MM.1S (cell line): ENCODE data around the gene CPLANE1.

ENCODE experiments used
- DNase-seq: peaks from one replicate; pipeline ENCODE4 v3.0.0-alpha.2; 2015
- H2AFZ ChIP-seq: fragments of 300-600 bp; sonication (generic); 2 replicates; pipeline ENCODE4 v1.6.0; 2016; ENCODE audit warnings: antibody characterized with exemption, low read length
- H3F3A ChIP-seq: fragments of 300-600 bp; sonication (generic); 2 replicates; pipeline ENCODE4 v1.6.1; 2016; ENCODE audit warnings: mild to moderate bottlenecking, antibody characterized with exemption, low read length, moderate library complexity, mixed read lengths; ENCODE audit not compliant: insufficient read depth
- H3K27ac ChIP-seq: fragments of 300-600 bp; sonication (generic); 2 replicates; pipeline ENCODE4 v1.5.1; 2016; ENCODE audit warnings: mild to moderate bottlenecking, low read length
- H3K27me3 ChIP-seq: fragments of 300-600 bp; sonication (generic); replicated peaks from 2 replicates; pipeline ENCODE4 v1.6.0; 2016; ENCODE audit warnings: low read length; ENCODE audit not compliant: insufficient read depth
- H3K36me3 ChIP-seq: fragments of 300-600 bp; sonication (generic); replicated peaks from 2 replicates; pipeline ENCODE4 v1.6.1; 2016; ENCODE audit warnings: mild to moderate bottlenecking, low read length, mixed read lengths; ENCODE audit not compliant: insufficient read depth
- H3K4me1 ChIP-seq: fragments of 300-600 bp; sonication (generic); 2 replicates; pipeline ENCODE4 v1.6.1; 2016; ENCODE audit warnings: low read length, mixed read lengths
- H3K4me2 ChIP-seq: fragments of 300-600 bp; sonication (generic); 2 replicates; pipeline ENCODE4 v1.6.0; 2016; ENCODE audit warnings: low read depth, low read length
- H3K4me3 ChIP-seq: fragments of 300-600 bp; sonication (generic); 2 replicates; pipeline ENCODE4 v1.5.1; 2016; ENCODE audit warnings: low read length, mixed read lengths
- H3K79me2 ChIP-seq: fragments of 300-600 bp; sonication (generic); 2 replicates; pipeline ENCODE4 v1.6.1; 2016; ENCODE audit warnings: mixed run types, low read length, mixed read lengths
- H3K9ac ChIP-seq: fragments of 300-600 bp; sonication (generic); 2 replicates; pipeline ENCODE4 v1.6.1; 2016; ENCODE audit warnings: low read length, mixed read lengths
- H3K9me2 ChIP-seq: fragments of 300-600 bp; sonication (generic); replicated peaks from 2 replicates; pipeline ENCODE4 v1.6.1; 2016; ENCODE audit warnings: mild to moderate bottlenecking, low read length, mixed read lengths; ENCODE audit not compliant: insufficient read depth
- H3K9me3 ChIP-seq: fragments of 300-600 bp; sonication (generic); replicated peaks from 2 replicates; pipeline ENCODE4 v1.6.1; 2016; ENCODE audit warnings: mild to moderate bottlenecking, low read length, mixed read lengths; ENCODE audit not compliant: insufficient read depth
- H4K20me1 ChIP-seq: fragments of 300-600 bp; sonication (generic); 2 replicates; pipeline ENCODE4 v1.6.1; 2016; ENCODE audit warnings: mild to moderate bottlenecking, low read length, moderate library complexity, mixed read lengths; ENCODE audit not compliant: insufficient read depth
- CTCF ChIP-seq: fragments of 300-600 bp; sonication (generic); IDR thresholded peaks from 2 replicates; pipeline ENCODE4 v1.5.1; 2016; ENCODE audit warnings: antibody characterized with exemption, low read length, mixed read lengths
- EZH2 ChIP-seq: fragments of 300-600 bp; sonication (generic); optimal IDR thresholded peaks from 2 replicates; pipeline ENCODE3; 2017; ENCODE audit warnings: low read depth, mild to moderate bottlenecking, antibody characterized with exemption, low read length, mixed read lengths
- EZH2phosphoT487 ChIP-seq: fragments of 300-600 bp; sonication (generic); IDR thresholded peaks from 2 replicates; pipeline ENCODE4 v1.6.1; 2018; ENCODE audit warnings: antibody characterized with exemption, low read length

The CPLANE1 gene

GRCh38 chr5:37071487-37071886 is 177.7 kb downstream of the CPLANE1 start:
- no peak for DNase-seq
- no peaks in the 10 kb centered on the region for H3K27me3 ChIP-seq
- no peaks in the 10 kb centered on the region for H4K20me1 ChIP-seq
- no peaks in the 10 kb centered on the region for H3K9me2 ChIP-seq
- no peak overlapping the region for H2AFZ ChIP-seq
- no peak for TF ChIP-seq EZH2
- TF ChIP-seq EZH2phosphoT487 = no peak
- TF ChIP-seq CTCF = no peak
- H3K4me1 ChIP-seq = no peaks in the 10 kb centered on the region
- no peaks in the 10 kb centered on the region for H3K79me2 ChIP-seq
- H3F3A ChIP-seq = no peaks in the 10 kb centered on the region
- no peak overlapping the region for H3K4me2 ChIP-seq
- H3K36me3 ChIP-seq = no peaks in the 10 kb centered on the region
- no peak overlapping the region for H3K27ac ChIP-seq
- H3K9ac ChIP-seq = no peak overlapping the region
- no peaks in the 10 kb centered on the region for H3K9me3 ChIP-seq
- no peak overlapping the region for H3K4me3 ChIP-seq

- DNase-seq = no peak
- no peaks in the 10 kb centered on the region for H3K9me2 ChIP-seq
- no peak overlapping the region for H3K9ac ChIP-seq
- H3F3A ChIP-seq = no peaks in the 10 kb centered on the region; the same call in 1 of the 2 replicates
- no peaks in the 10 kb centered on the region for H4K20me1 ChIP-seq
- H3K27ac ChIP-seq = no peak overlapping the region
- H3K4me1 ChIP-seq = no peaks in the 10 kb centered on the region
- H3K27me3 ChIP-seq = no peaks in the 10 kb centered on the region
- H3K4me3 ChIP-seq = no peak overlapping the region
- no peak overlapping the region for H2AFZ ChIP-seq
- TF ChIP-seq EZH2 (no peak), CTCF (no peak), EZH2phosphoT487 (no peak)
- H3K79me2 ChIP-seq = no peaks in the 10 kb centered on the region
- no peaks in the 10 kb centered on the region for H3K9me3 ChIP-seq
- no peaks in the 10 kb centered on the region for H3K36me3 ChIP-seq
- H3K4me2 ChIP-seq = no peak overlapping the region
Observed at GRCh38 chr5:37064442-37064841, 184.7 kb downstream of the CPLANE1 start.

GRCh38 chr5:37063739-37064138 is 185.4 kb downstream of the CPLANE1 start:
- no peak overlapping the region for H3K4me3 ChIP-seq
- no peaks in the 10 kb centered on the region; the same call in 1 of the 2 replicates for H3F3A ChIP-seq
- H3K4me1 ChIP-seq = no peaks in the 10 kb centered on the region
- H3K9me2 ChIP-seq = no peaks in the 10 kb centered on the region
- H3K4me2 ChIP-seq = no peak overlapping the region
- no peak for DNase-seq
- no peaks in the 10 kb centered on the region for H3K36me3 ChIP-seq
- no peak overlapping the region for H2AFZ ChIP-seq
- no peak overlapping the region for H3K9ac ChIP-seq
- no peak overlapping the region for H3K27ac ChIP-seq
- H3K79me2 ChIP-seq = no peaks in the 10 kb centered on the region
- H3K27me3 ChIP-seq = no peaks in the 10 kb centered on the region
- TF ChIP-seq CTCF = no peak
- TF ChIP-seq EZH2phosphoT487 = no peak
- TF ChIP-seq EZH2 = no peak
- H3K9me3 ChIP-seq = no peaks in the 10 kb centered on the region
- no peaks in the 10 kb centered on the region for H4K20me1 ChIP-seq

- TF ChIP-seq CTCF (no peak), EZH2phosphoT487 (no peak), EZH2 (no peak)
- no peaks in the 10 kb centered on the region for H4K20me1 ChIP-seq
- no peak overlapping the region for H3K9ac ChIP-seq
- no peak overlapping the region for H3K4me3 ChIP-seq
- H3K79me2 ChIP-seq = no peaks in the 10 kb centered on the region
- no peak for DNase-seq
- H3K36me3 ChIP-seq = no peaks in the 10 kb centered on the region
- no peak overlapping the region for H3K27ac ChIP-seq
- no peaks in the 10 kb centered on the region for H3K4me1 ChIP-seq
- H3K9me2 ChIP-seq = no peaks in the 10 kb centered on the region
- H2AFZ ChIP-seq = no peak overlapping the region
- no peaks in the 10 kb centered on the region; the same call in 1 of the 2 replicates for H3F3A ChIP-seq
- H3K9me3 ChIP-seq = no peaks in the 10 kb centered on the region
- no peak overlapping the region for H3K4me2 ChIP-seq
- H3K27me3 ChIP-seq = no peaks in the 10 kb centered on the region
Observed at GRCh38 chr5:37060030-37060429, 189.1 kb downstream of the CPLANE1 start.
